Immature natural killer cell (primary cell): Measurements from ENCODE around the gene PRMT5. TPM values are rescaled to one million over a fixed set of nuclear protein-coding genes. Genes with fewer than 3 reads are reported as not detected.
"Not testable (repeated sequence)": the region's sequence is repeated elsewhere in the genome, so short reads cannot be mapped to it uniquely, and the experiment has no call there.

Experiments used
- DNase-seq, 3 donors: peaks; one replicate each; pipeline ENCODE4 v3.0.0; 2022; ENCODE audit warnings: mixed read lengths in 1 of 3
- H3K27ac Mint-ChIP-seq, 6 donors: one replicate each; pipeline ENCODE4 v1.8.0; 2020; ENCODE audit warnings: mixed read lengths in 6 of 6, mild to moderate bottlenecking in 5 of 6, inconsistent platforms in 4 of 6, moderate library complexity in 3 of 6
- H3K27me3 Mint-ChIP-seq, 3 donors: one replicate each; pipeline ENCODE4 v1.8.0; 2020 to 2021; ENCODE audit warnings: low read depth in 3 of 3, mild to moderate bottlenecking in 3 of 3, mixed read lengths in 3 of 3, moderate library complexity in 3 of 3, inconsistent platforms in 1 of 3
- H3K36me3 Mint-ChIP-seq, 3 donors: one replicate each; pipeline ENCODE4 v1.8.0; 2020; ENCODE audit warnings: mixed read lengths in 3 of 3, inconsistent platforms in 2 of 3, mild to moderate bottlenecking in 2 of 3
- H3K4me1 Mint-ChIP-seq, 2 donors: one replicate each; pipeline ENCODE4 v1.8.0; 2020; ENCODE audit warnings: inconsistent platforms in 2 of 2, mild to moderate bottlenecking in 2 of 2, mixed read lengths in 2 of 2, moderate library complexity in 1 of 2
- H3K4me3 Mint-ChIP-seq, 5 donors: one replicate each; pipeline ENCODE4 v1.8.0; 2020; ENCODE audit warnings: mild to moderate bottlenecking in 5 of 5, mixed read lengths in 5 of 5, inconsistent platforms in 3 of 5, moderate library complexity in 3 of 5
- H3K9me3 Mint-ChIP-seq, 6 donors: one replicate each; pipeline ENCODE4 v1.8.0; 2020; ENCODE audit warnings: mild to moderate bottlenecking in 6 of 6, mixed read lengths in 6 of 6, inconsistent platforms in 4 of 6, moderate library complexity in 3 of 6
- polyA plus RNA-seq, 3 donors: library from polyadenylated mRNA; unstranded; fragments of 300-500 nt; fragmentation: Illumina TruSeq; gene quantifications; one replicate each; pipeline ENCODE4 v1.2.3, GENCODE V29; 2021

PRMT5 gene
- 10 to 100 TPM; 32.9 to 34.9 (median 34.7) TPM for polyA plus RNA-seq

GRCh38 chr14:22929104-22929960 lies at the start of gene PRMT5:
Gene PRMT5 (minus strand): TSS chr14:22929376. CDS start chr14:22929361, 15 bp downstream.
- H3K27me3 Mint-ChIP-seq = peaks cover 0 to 5% (median 5%) of the 10 kb centered on the region in 3 donors
- no peak within 1 kb of the TSS for H3K27ac Mint-ChIP-seq
- peak; percentile 96 to 98 (median 98) for DNase-seq
- peaks cover 4% of the 10 kb centered on the region in 2 donors for H3K4me1 Mint-ChIP-seq
- H3K9me3 Mint-ChIP-seq = no peaks in the 10 kb centered on the region
- no peak within 1 kb of the TSS for H3K4me3 Mint-ChIP-seq
- peaks cover 0 to 10% (median 7%) of the 10 kb centered on the region in 3 donors for H3K36me3 Mint-ChIP-seq

- Mint-ChIP-seq H3K9me3 (no peaks in the 10 kb centered on the region), H3K4me1 (peaks cover 5 to 8% of the 10 kb centered on the region in 2 donors), H3K4me3 (no peak overlapping the region), H3K27ac (no peak overlapping the region), H3K36me3 (no peaks in the 10 kb centered on the region), H3K27me3 (peaks cover 2 to 5% (median 2%) of the 10 kb centered on the region in 3 donors)
- no peak for DNase-seq
Measured at GRCh38 chr14:22978487-22978837, 49.3 kb upstream of the PRMT5 start.

GRCh38 chr14:22977684-22978486 lies 48.7 kb upstream of the PRMT5 start:
- Mint-ChIP-seq H3K27me3 (peaks cover 2 to 5% (median 2%) of the 10 kb centered on the region in 3 donors), H3K9me3 (no peaks in the 10 kb centered on the region), H3K27ac (no peak overlapping the region), H3K36me3 (no peaks in the 10 kb centered on the region), H3K4me1 (peaks cover 5 to 8% of the 10 kb centered on the region in 2 donors), H3K4me3 (no peak overlapping the region)
- DNase-seq = no peak

GRCh38 chr14:22977434-22977683 lies 48.2 kb upstream of the PRMT5 start:
- DNase-seq = no peak
- Mint-ChIP-seq H3K27me3 (peaks cover 2 to 5% (median 2%) of the 10 kb centered on the region in 3 donors), H3K9me3 (no peaks in the 10 kb centered on the region), H3K4me1 (peaks cover 5 to 8% of the 10 kb centered on the region in 2 donors), H3K27ac (no peak overlapping the region), H3K4me3 (no peak overlapping the region), H3K36me3 (no peaks in the 10 kb centered on the region)

- H3K4me1 Mint-ChIP-seq = peaks cover 5 to 8% of the 10 kb centered on the region in 2 donors
- H3K4me3 Mint-ChIP-seq = no peak overlapping the region
- H3K36me3 Mint-ChIP-seq = no peaks in the 10 kb centered on the region
- no peaks in the 10 kb centered on the region for H3K9me3 Mint-ChIP-seq
- H3K27ac Mint-ChIP-seq = no peak overlapping the region
- no peak for DNase-seq
- peaks cover 2 to 5% (median 2%) of the 10 kb centered on the region in 3 donors for H3K27me3 Mint-ChIP-seq
Measured at GRCh38 chr14:22976620-22977433, 47.7 kb upstream of the PRMT5 start.

GRCh38 chr14:22974530-22975313 lies 45.5 kb upstream of the PRMT5 start:
- no peaks in the 10 kb centered on the region for H3K36me3 Mint-ChIP-seq

GRCh38 chr14:22973217-22974032 lies 44.2 kb upstream of the PRMT5 start:
- Mint-ChIP-seq H3K4me3 (no peak overlapping the region), H3K4me1 (no peaks in the 10 kb centered on the region), H3K9me3 (no peaks in the 10 kb centered on the region), H3K36me3 (no peaks in the 10 kb centered on the region), H3K27ac (no peak overlapping the region), H3K27me3 (peaks cover 0 to 2% (median 2%) of the 10 kb centered on the region in 3 donors)
- peak; percentile 28 to 48 (median 47) for DNase-seq

More at GRCh38 chr14:22974530-22975313, 45.5 kb upstream of the PRMT5 start:
- H3K27me3 Mint-ChIP-seq = peaks cover 0 to 2% (median 2%) of the 10 kb centered on the region in 3 donors
- H3K27ac Mint-ChIP-seq = no peak overlapping the region
- no peaks in the 10 kb centered on the region for H3K9me3 Mint-ChIP-seq
- no peak overlapping the region for H3K4me3 Mint-ChIP-seq
- no peak for DNase-seq
- peaks cover 0 to 1% of the 10 kb centered on the region in 2 donors for H3K4me1 Mint-ChIP-seq

- Mint-ChIP-seq H3K27ac (no peak overlapping the region), H3K9me3 (no peaks in the 10 kb centered on the region), H3K4me3 (no peak overlapping the region), H3K36me3 (no peaks in the 10 kb centered on the region), H3K4me1 (no peaks in the 10 kb centered on the region), H3K27me3 (peaks cover 0 to 3% (median under 1%) of the 10 kb centered on the region in 3 donors)
- DNase-seq = no peak
Measured at GRCh38 chr14:22972313-22972930, 43.2 kb upstream of the PRMT5 start.

GRCh38 chr14:22971152-22971551 lies 42.0 kb upstream of the PRMT5 start:
- Mint-ChIP-seq H3K27me3 (peaks cover 0 to 2% (median 0%) of the 10 kb centered on the region in 3 donors), H3K4me1 (no peaks in the 10 kb centered on the region), H3K27ac (no peak overlapping the region), H3K4me3 (no peak overlapping the region), H3K36me3 (no peaks in the 10 kb centered on the region), H3K9me3 (no peaks in the 10 kb centered on the region)
- DNase-seq = no peak

- H3K27me3 Mint-ChIP-seq = peaks cover 0 to 5% (median 3%) of the 10 kb centered on the region in 3 donors
- H3K36me3 Mint-ChIP-seq = no peaks in the 10 kb centered on the region
- no peak overlapping the region for H3K4me3 Mint-ChIP-seq
- no peak for DNase-seq
- H3K9me3 Mint-ChIP-seq = no peaks in the 10 kb centered on the region
- no peaks in the 10 kb centered on the region for H3K4me1 Mint-ChIP-seq
- no peak overlapping the region for H3K27ac Mint-ChIP-seq
Measured at GRCh38 chr14:22966783-22967269, 37.6 kb upstream of the PRMT5 start.

- not testable (repeated sequence) for H3K4me1 Mint-ChIP-seq, H3K27me3 Mint-ChIP-seq, H3K4me3 Mint-ChIP-seq, DNase-seq, H3K9me3 Mint-ChIP-seq, H3K27ac Mint-ChIP-seq, H3K36me3 Mint-ChIP-seq
Measured at GRCh38 chr14:22965916-22966782, 37.0 kb upstream of the PRMT5 start.
